Activated T-cell treated with anti-CD3 and anti-CD28 coated beads, Interleukin-2, amount 50 U/mL, for 72 hours (primary cell): Measurements from ENCODE around the gene NFX1. TPM values are rescaled to one million over a fixed set of nuclear protein-coding genes. Genes with fewer than 3 reads are reported as not detected.
"Not testable (repeated sequence)": the region's sequence is repeated elsewhere in the genome, so short reads cannot be mapped to it uniquely, and the experiment has no call there.

ENCODE experiments used
- ATAC-seq, 2 donors: fragments of 150-1000 bp; cut with Tn5 transposase; replicated peaks in 1 of 2; 2 replicates each; pipeline ENCODE4 v1.10.0; 2021; ENCODE audit warnings: moderate library complexity in 2 of 2, mild to moderate bottlenecking in 1 of 2
- DNase-seq, 2 donors: peaks; one replicate each; pipeline ENCODE4 v3.0.0; 2021 to 2022; ENCODE audit warnings: mixed read lengths in 1 of 2
- H3K27ac Mint-ChIP-seq: one replicate; pipeline ENCODE4 v1.8.0; 2022; ENCODE audit warnings: mild to moderate bottlenecking, moderate library complexity, mixed read lengths
- H3K27me3 Mint-ChIP-seq: one replicate; pipeline ENCODE4 v1.8.0; 2022; ENCODE audit warnings: low read depth, mixed read lengths
- H3K36me3 Mint-ChIP-seq, 2 donors: one replicate each; pipeline ENCODE4 v1.8.0; 2022; ENCODE audit warnings: mixed read lengths in 2 of 2, mild to moderate bottlenecking in 1 of 2; ENCODE audit not compliant: insufficient read depth in 2 of 2
- H3K4me1 Mint-ChIP-seq: one replicate; pipeline ENCODE4 v1.8.0; 2022; ENCODE audit warnings: low read depth, mixed read lengths
- H3K4me3 Mint-ChIP-seq, 2 donors: one replicate each; pipeline ENCODE4 v1.8.0; 2022; ENCODE audit warnings: mild to moderate bottlenecking in 2 of 2, mixed read lengths in 2 of 2, moderate library complexity in 2 of 2
- H3K9me3 Mint-ChIP-seq, 2 donors: one replicate each; pipeline ENCODE4 v1.8.0; 2022; ENCODE audit warnings: mixed read lengths in 2 of 2
- total RNA-seq, 2 donors: library from RNA; stranded (reverse); gene quantifications; one replicate each; pipeline ENCODE4 v1.2.3, GENCODE V29; 2022

NFX1 gene
- total RNA-seq, 2 donors from 2014 or later: 31.2 to 40.3 TPM

DNA sequence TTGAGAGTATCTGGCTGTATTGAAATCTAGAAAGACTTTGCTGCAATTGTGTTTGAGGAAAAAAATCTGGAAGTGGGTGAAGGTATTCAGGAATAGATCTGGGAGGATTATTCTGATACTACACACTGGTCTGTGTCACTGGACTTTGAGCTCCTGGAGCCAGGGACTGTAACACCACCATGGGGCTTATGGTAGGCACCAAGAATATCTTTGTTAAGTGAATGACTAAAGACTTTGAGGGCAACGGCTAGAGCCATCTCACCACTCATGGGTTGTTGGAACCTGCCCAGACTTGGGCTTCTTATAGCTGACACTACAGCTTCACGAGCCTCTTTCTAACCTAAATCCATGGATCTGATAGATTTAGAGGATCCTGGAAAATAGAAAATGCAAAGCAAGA is 10.2 kb downstream of the NFX1 start:
- H3K36me3 Mint-ChIP-seq: peaks cover 18 to 30% of the 10 kb centered on the region in 2 donors
- DNase-seq: no peak
- H3K4me3 Mint-ChIP-seq: no peak overlapping the region
- no peak for ATAC-seq
- no peaks in the 10 kb centered on the region for H3K9me3 Mint-ChIP-seq
- peaks cover 54% of the 10 kb centered on the region for H3K4me1 Mint-ChIP-seq
- H3K27me3 Mint-ChIP-seq: no peaks in the 10 kb centered on the region
- peak overlapping the region; percentile 15 for H3K27ac Mint-ChIP-seq

DNA sequence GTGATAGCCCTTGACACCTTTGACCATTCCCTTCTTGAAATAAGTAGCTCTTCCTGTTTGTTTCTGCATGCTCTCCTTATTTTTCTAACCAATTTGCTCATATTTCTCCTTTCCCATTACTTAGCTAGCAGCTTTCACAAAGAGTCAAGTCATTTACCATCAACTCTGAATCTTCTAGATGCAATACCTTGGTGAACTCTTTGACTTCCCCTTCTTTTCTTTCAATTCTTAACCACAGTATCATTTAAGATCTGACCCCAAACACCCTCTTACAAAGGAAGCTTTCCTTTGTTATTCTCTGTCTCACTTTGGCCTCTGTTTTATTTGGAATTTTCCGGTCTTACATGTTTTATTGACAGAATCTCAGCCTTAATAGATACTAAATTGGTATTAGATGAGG is 14.0 kb downstream of the NFX1 start:
- Mint-ChIP-seq H3K27ac (no peak overlapping the region), H3K9me3 (no peaks in the 10 kb centered on the region), H3K4me1 (peaks cover 23% of the 10 kb centered on the region), H3K27me3 (no peaks in the 10 kb centered on the region), H3K36me3 (peaks cover 9 to 16% of the 10 kb centered on the region in 2 donors), H3K4me3 (no peak overlapping the region)
- ATAC-seq: peak in 1 of 2 donors; percentile 13
- no peak for DNase-seq

DNA sequence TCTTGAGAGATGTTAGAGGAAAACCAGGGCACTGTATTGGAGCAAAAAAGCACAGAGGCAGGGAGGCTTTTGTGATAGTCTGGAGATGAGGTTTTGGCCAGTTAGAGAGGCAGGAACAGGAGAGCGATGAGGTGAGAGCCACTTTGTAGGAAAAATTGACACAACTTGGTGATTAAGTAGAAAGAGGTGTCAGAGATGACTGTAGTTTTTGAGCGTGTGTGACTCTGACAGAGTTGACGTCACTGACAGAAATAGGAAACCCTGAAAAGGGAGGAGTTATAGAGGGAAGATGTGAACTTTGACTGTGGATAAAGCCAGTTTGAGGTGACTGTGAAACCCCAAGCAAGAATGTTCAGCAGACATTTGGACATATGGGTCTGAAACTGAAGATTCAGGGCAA is 15.7 kb downstream of the NFX1 start:
- H3K36me3 Mint-ChIP-seq: peaks cover 11 to 21% of the 10 kb centered on the region in 2 donors
- ATAC-seq (peak; percentile 93 to 95), DNase-seq (peak; percentile 58 to 61)
- H3K27ac Mint-ChIP-seq: no peak overlapping the region
- no peak overlapping the region for H3K4me3 Mint-ChIP-seq
- no peaks in the 10 kb centered on the region for H3K9me3 Mint-ChIP-seq
- no peaks in the 10 kb centered on the region for H3K27me3 Mint-ChIP-seq
- peaks cover 24% of the 10 kb centered on the region for H3K4me1 Mint-ChIP-seq

DNA sequence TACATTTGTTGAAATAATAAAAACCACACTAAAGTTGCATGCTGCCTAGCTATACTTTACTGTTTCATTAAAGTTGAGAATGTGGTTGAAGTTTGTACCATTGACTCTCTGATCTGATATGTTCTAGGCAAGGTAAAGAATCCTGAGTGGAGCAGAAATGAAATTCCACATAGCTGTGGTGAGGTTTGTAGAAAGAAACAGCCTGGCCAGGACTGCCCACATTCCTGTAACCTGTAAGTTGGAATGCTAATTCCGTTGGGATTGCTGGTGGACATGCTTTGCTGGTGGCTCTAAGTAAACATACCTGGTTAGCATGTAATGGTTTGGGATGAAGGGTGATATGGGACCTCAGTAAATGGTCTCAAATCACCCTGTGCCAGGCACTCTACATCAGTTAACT is 16.8 kb downstream of the NFX1 start:
- H3K4me1 Mint-ChIP-seq: peaks cover 32% of the 10 kb centered on the region
- DNase-seq (no peak), ATAC-seq (no peak)
- H3K36me3 Mint-ChIP-seq: peaks cover 14 to 23% of the 10 kb centered on the region in 2 donors
- no peak overlapping the region for H3K4me3 Mint-ChIP-seq
- no peaks in the 10 kb centered on the region for H3K27me3 Mint-ChIP-seq
- H3K9me3 Mint-ChIP-seq: no peaks in the 10 kb centered on the region
- peak overlapping the region; percentile 55 for H3K27ac Mint-ChIP-seq

DNA sequence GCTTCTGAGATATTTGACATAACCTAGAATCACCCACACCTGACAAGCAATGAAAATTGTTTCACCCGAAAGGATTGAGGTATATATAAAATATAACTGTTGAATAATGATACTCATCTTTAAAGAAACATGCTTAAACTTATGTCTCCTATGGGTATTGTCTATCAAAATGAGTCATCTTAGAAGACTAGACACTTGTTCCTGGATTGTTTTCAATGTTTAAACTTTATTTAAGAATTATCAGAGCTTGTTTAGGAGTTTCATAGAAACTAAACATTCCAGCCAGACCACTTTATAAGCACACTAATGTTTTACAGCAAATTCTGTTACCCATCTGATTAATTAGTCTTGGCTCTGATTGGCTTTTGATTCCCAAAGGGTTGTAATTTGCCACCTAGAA is 19.6 kb downstream of the NFX1 start:
- Mint-ChIP-seq H3K9me3 (no peaks in the 10 kb centered on the region), H3K27me3 (no peaks in the 10 kb centered on the region), H3K27ac (peak overlapping the region; percentile 66), H3K4me1 (peaks cover 41% of the 10 kb centered on the region), H3K4me3 (peak overlapping the region; percentile 57 to 65), H3K36me3 (peaks cover 23 to 34% of the 10 kb centered on the region in 2 donors)
- DNase-seq (no peak), ATAC-seq (no peak)

DNA sequence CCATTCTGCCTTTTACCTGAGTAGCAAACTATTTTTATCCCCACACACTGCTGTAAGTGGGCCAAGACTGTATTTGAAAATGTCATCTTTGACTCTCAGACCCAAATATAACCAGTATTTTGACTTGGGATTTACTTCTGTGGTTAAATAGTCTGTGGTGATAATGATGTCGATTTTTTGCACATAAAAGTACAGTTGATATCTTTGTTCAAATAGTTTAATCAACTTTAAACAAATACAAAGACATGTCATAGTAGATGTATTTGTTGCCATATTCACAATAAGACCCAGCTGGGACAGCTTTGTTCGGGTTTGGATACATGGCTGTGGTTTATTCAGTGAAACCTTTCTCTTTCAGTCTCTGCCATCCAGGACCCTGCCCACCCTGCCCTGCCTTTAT is 20.4 kb downstream of the NFX1 start:
- ATAC-seq: no peak
- Mint-ChIP-seq H3K36me3 (peaks cover 26 to 38% of the 10 kb centered on the region in 2 donors), H3K4me3 (peak overlapping the region; percentile 57 to 65), H3K27ac (peak overlapping the region; percentile 66), H3K27me3 (no peaks in the 10 kb centered on the region), H3K4me1 (peaks cover 41% of the 10 kb centered on the region), H3K9me3 (no peaks in the 10 kb centered on the region)
- DNase-seq: no peak

DNA sequence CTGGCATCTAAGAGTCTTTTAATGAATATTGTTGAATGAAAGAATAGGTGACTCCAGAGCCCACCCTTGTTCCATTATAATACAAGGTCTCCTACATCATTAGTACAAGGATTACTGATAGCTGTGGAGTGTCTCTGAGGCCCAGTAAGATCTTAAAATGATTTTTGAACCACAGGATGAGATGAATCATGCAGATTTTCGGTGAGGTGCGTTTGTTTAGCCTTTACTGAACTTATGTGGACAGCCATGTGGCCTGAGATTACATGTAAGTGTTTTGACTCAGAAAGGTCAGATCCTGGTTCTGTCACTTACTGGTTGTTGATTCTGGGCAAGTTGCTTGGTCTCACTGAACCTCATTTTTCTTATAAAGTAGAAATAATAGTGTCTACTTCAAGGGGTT is 21.6 kb downstream of the NFX1 start:
- peaks cover 28 to 40% of the 10 kb centered on the region in 2 donors for H3K36me3 Mint-ChIP-seq
- DNase-seq: peak in 1 of 2 donors; percentile 48
- peak overlapping the region; percentile 66 for H3K27ac Mint-ChIP-seq
- H3K4me3 Mint-ChIP-seq: peak overlapping the region; percentile 36 to 65
- peaks cover 41% of the 10 kb centered on the region for H3K4me1 Mint-ChIP-seq
- H3K27me3 Mint-ChIP-seq: no peaks in the 10 kb centered on the region
- peak; percentile 94 to 97 for ATAC-seq
- no peaks in the 10 kb centered on the region for H3K9me3 Mint-ChIP-seq

DNA sequence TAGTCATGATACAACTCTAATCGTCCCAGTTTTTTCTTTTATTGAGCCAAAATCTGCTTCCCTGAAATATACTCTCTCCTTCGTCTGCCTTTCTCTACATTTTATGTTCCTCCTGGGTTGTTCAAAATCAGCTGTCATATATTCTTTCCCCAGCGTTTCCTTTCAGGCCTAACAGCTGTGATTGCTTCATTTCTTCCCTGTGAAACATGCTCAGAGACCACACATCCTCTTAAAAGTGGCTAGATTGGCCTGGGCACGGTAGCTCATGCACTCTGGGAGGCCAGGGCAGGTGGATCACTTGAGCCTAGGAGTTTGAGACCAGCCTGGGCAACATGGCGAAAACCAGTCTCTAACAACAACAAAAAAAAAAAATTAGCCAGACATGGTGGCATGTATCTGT is 25.1 kb downstream of the NFX1 start:
- Mint-ChIP-seq H3K36me3 (peaks cover 32 to 52% of the 10 kb centered on the region in 2 donors), H3K9me3 (no peaks in the 10 kb centered on the region), H3K27me3 (no peaks in the 10 kb centered on the region), H3K4me1 (peaks cover 38% of the 10 kb centered on the region), H3K27ac (peak overlapping the region; percentile 2), H3K4me3 (no peak overlapping the region)
- ATAC-seq (no peak), DNase-seq (no peak)

DNA sequence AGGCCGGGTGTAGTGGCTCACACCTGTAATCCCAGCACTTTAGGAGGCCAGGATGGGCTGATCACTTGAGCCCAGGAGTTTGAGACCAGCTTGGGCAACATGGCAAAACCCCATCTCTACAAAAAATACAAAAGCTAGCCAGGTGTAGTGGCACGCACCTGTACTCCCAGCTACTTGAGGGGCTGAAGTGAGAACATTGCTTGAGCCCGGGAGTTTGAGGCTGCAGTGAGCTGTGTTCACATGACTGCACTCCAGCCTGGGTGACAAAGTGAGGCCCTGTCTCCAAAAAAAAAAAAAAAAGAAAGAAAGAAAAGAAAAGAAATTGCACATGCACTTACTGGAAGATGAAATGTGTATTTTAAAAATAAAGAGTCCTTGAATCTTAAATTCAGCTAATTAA is 26.8 kb downstream of the NFX1 start:
- H3K27ac Mint-ChIP-seq, H3K4me3 Mint-ChIP-seq, H3K27me3 Mint-ChIP-seq, H3K9me3 Mint-ChIP-seq, DNase-seq, ATAC-seq: not testable (repeated sequence)
- H3K4me1 Mint-ChIP-seq: peaks cover 30% of the 10 kb centered on the region
- H3K36me3 Mint-ChIP-seq: peaks cover 30 to 51% of the 10 kb centered on the region in 2 donors

DNA sequence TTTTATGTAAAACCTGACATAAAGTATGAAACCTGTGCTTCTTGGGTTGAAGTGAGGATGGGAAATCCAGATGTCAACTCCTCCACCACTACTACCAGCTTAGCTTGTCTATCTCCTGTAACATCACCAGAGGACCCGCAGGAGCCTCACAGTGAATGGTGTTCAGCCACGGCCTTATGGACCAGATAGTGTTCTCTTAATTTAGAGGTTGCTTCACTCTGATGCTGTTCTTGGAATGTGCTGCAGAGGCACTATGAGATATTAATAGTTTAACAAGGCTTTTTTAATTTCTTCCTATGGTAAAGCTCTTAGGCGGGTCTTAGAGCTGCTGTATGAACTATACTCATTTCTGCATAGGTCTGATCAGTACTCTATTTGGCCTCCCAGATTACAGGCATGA is 27.9 kb downstream of the NFX1 start:
- H3K4me1 Mint-ChIP-seq: peaks cover 22% of the 10 kb centered on the region
- H3K4me3 Mint-ChIP-seq: no peak overlapping the region
- peaks cover 32 to 50% of the 10 kb centered on the region in 2 donors for H3K36me3 Mint-ChIP-seq
- no peaks in the 10 kb centered on the region for H3K27me3 Mint-ChIP-seq
- peak overlapping the region; percentile 49 for H3K27ac Mint-ChIP-seq
- no peak for ATAC-seq
- DNase-seq: no peak
- H3K9me3 Mint-ChIP-seq: no peaks in the 10 kb centered on the region

DNA sequence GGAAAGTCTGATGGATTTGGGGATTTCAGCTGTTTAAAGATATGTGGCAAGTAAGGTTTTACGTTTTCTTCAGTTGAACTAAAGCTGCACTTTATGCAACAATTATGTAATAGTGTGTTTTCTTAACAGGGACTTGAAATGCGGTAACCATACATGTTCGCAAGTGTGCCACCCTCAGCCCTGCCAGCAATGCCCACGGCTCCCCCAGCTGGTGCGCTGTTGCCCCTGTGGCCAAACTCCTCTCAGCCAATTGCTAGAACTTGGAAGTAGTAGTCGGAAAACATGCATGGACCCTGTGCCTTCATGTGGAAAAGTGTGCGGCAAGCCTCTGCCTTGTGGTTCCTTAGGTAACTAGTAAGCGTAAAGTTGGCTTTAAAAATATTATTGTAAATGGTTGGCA is 28.5 kb downstream of the NFX1 start:
- Mint-ChIP-seq H3K36me3 (peaks cover 28 to 49% of the 10 kb centered on the region in 2 donors), H3K9me3 (no peaks in the 10 kb centered on the region), H3K27ac (peak overlapping the region; percentile 49), H3K4me1 (peaks cover 22% of the 10 kb centered on the region), H3K4me3 (no peak overlapping the region), H3K27me3 (no peaks in the 10 kb centered on the region)
- no peak for ATAC-seq
- DNase-seq: no peak

DNA sequence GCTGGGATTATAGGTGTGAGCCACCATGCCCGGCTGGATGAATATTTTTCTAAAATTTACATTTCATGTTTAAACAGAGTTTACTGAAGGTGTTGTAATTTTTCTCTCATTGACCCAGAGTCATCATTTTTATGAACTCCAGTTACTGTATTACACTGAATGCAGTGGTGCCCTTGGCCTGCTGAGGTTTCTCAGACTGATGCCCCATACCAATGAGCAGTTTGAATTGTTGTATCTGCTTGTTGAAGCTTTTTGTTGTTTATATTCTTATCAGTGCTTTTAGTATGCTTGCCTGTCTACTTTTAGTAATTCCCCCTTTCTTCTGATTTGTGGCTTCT is 29.9 kb downstream of the NFX1 start:
- peak overlapping the region; percentile 28 to 61 for H3K4me3 Mint-ChIP-seq

DNA sequence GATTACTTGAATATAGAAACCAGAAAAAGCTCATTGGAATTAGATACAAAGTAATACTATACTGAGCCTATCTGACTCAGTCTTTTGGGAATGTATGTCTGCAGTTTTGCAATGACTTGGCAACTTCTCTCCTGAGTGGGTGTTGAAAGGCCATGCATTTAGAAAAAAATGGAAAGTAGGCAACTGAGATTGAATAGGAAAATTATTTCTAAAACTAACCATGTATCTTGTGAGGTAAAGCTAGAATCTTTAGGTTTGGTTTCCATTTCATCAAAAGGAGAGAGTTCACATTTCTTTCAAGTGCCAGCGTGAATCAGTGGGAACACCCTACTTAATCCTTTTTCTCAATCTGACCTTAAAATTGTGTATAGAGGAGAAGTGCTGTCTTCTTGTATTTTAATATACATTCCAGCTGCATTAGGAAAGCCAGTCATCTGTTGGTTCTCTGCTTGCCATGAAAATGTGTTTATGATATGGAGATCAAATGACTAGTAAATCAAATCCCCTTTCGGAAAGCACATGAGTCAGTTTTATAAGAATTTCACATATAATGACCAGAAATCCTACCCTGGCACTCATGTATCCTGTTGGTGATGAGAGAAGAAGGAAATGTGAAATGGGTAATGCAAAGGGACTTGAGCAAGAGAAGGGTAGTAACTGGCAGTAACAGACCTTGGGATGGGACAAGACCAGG is 30.4 kb downstream of the NFX1 start:
- H3K4me3 Mint-ChIP-seq: peak overlapping the region; percentile 28 to 61
- no peaks in the 10 kb centered on the region for H3K9me3 Mint-ChIP-seq
- H3K27ac Mint-ChIP-seq: peak overlapping the region; percentile 91
- no peaks in the 10 kb centered on the region for H3K27me3 Mint-ChIP-seq
- ATAC-seq (peak; percentile 67 to 74), DNase-seq (no peak)
- peaks cover 22% of the 10 kb centered on the region for H3K4me1 Mint-ChIP-seq
- peaks cover 28 to 54% of the 10 kb centered on the region in 2 donors for H3K36me3 Mint-ChIP-seq

More for the DNA sequence above, 29.9 kb downstream of the NFX1 start:
- peaks cover 30 to 58% of the 10 kb centered on the region in 2 donors for H3K36me3 Mint-ChIP-seq
- H3K27me3 Mint-ChIP-seq: no peaks in the 10 kb centered on the region
- peaks cover 22% of the 10 kb centered on the region for H3K4me1 Mint-ChIP-seq
- H3K9me3 Mint-ChIP-seq: no peaks in the 10 kb centered on the region
- H3K27ac Mint-ChIP-seq: peak overlapping the region; percentile 91
- no peak for DNase-seq
- ATAC-seq: peak; percentile 56 to 61

DNA sequence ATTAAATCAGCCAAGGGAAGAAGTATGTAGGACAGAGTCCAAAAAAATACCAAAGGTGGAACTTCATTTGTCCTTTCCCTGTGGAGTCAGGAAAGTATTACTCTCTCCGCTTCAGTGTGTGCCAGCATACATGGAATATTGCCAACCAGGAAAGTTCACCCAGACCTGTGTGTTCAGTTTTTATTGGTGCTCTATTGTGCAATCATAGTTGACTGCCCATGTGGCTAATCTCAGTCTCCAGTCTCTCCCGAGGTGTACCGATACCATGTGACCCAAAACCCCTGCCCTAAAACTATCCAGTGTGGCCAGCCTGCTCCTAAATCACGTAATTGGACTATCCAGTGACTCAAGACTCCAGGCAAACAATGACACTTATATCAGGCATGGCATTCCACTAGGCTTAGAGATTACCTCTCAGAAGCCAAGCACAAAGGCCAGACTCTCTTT is 38.8 kb downstream of the NFX1 start:
- no peak overlapping the region for H3K27ac Mint-ChIP-seq
- H3K36me3 Mint-ChIP-seq: peaks cover 10 to 24% of the 10 kb centered on the region in 2 donors
- DNase-seq (no peak), ATAC-seq (no peak)
- H3K9me3 Mint-ChIP-seq: no peaks in the 10 kb centered on the region
- no peak overlapping the region for H3K4me3 Mint-ChIP-seq
- H3K27me3 Mint-ChIP-seq: no peaks in the 10 kb centered on the region
- no peaks in the 10 kb centered on the region for H3K4me1 Mint-ChIP-seq
